HG03571 (cell line): ENCODE measurements around the gene PLCXD3.
"Not testable (repeated sequence)": the region's sequence is repeated elsewhere in the genome, so short reads cannot be mapped to it uniquely, and the experiment has no call there.

ENCODE experiments used
- ATAC-seq: cut with Tn5 transposase; IDR thresholded peaks from one replicate; pipeline ENCODE4 v1.9.1; 2021; ENCODE audit not compliant: unreplicated experiment

The PLCXD3 gene

GRCh38 chr5:41363343-41363986, 146.9 kb downstream of the PLCXD3 start:
- no peak for ATAC-seq

- ATAC-seq: no peak
Measured at GRCh38 chr5:41356786-41357185, 153.6 kb downstream of the PLCXD3 start.

- ATAC-seq: no peak
Measured at GRCh38 chr5:41349846-41350245, 160.6 kb downstream of the PLCXD3 start.

GRCh38 chr5:41347569-41347968, 162.8 kb downstream of the PLCXD3 start:
- no peak for ATAC-seq

- ATAC-seq: no peak
Measured at GRCh38 chr5:41346609-41347008, 163.8 kb downstream of the PLCXD3 start.

- ATAC-seq: no peak
Measured at GRCh38 chr5:41345295-41345694, 165.1 kb downstream of the PLCXD3 start.

GRCh38 chr5:41339339-41339738, 171.1 kb downstream of the PLCXD3 start:
- no peak for ATAC-seq

GRCh38 chr5:41338136-41338675, 172.2 kb downstream of the PLCXD3 start:
- ATAC-seq: no peak

GRCh38 chr5:41337724-41338123, 172.7 kb downstream of the PLCXD3 start:
- no peak for ATAC-seq

GRCh38 chr5:41337216-41337615, 173.2 kb downstream of the PLCXD3 start:
- ATAC-seq: no peak

GRCh38 chr5:41336471-41336870, 173.9 kb downstream of the PLCXD3 start:
- ATAC-seq: no peak

GRCh38 chr5:41335596-41336181, 174.7 kb downstream of the PLCXD3 start:
- no peak for ATAC-seq

- ATAC-seq: no peak
Measured at GRCh38 chr5:41334758-41335157, 175.6 kb downstream of the PLCXD3 start.

GRCh38 chr5:41334221-41334620, 176.2 kb downstream of the PLCXD3 start:
- no peak for ATAC-seq

GRCh38 chr5:41325074-41325473, 185.3 kb downstream of the PLCXD3 start:
- no peak for ATAC-seq

GRCh38 chr5:41322826-41323225, 187.6 kb downstream of the PLCXD3 start:
- not testable (repeated sequence) for ATAC-seq

- no peak for ATAC-seq
Measured at GRCh38 chr5:41312478-41313060, 197.8 kb downstream of the PLCXD3 start.

GRCh38 chr5:41312066-41312465, 198.3 kb downstream of the PLCXD3 start:
- no peak for ATAC-seq

GRCh38 chr5:41309275-41309674, 201.1 kb downstream of the PLCXD3 start:
- no peak for ATAC-seq

- ATAC-seq: no peak
Measured at GRCh38 chr5:41306005-41306404, 204.4 kb downstream of the PLCXD3 start.

- no peak for ATAC-seq
Measured at GRCh38 chr5:41305056-41305455, 205.3 kb downstream of the PLCXD3 start.

- no peak for ATAC-seq
Measured at GRCh38 chr5:41296066-41296465, 214.3 kb downstream of the PLCXD3 start.
